Stimulated activated CD8-positive, alpha-beta memory T cell treated with anti-CD3 and anti-CD28 coated beads, Interleukin-2, amount 100 ng/mL, for 48 hours (primary cell): ENCODE data around the gene SSH2.
"Not testable (repeated sequence)": the region's sequence is repeated elsewhere in the genome, so short reads cannot be mapped to it uniquely, and the experiment has no call there.

ENCODE experiments used
- DNase-seq, 2 donors: peaks; one replicate each; pipeline ENCODE4 v3.0.0-alpha.2; 2020; ENCODE audit warnings: low read depth in 2 of 2

The SSH2 gene

GRCh38 chr17:29836643-29837042 is 93.4 kb downstream of the SSH2 start:
- no peak for DNase-seq

- DNase-seq = no peak
Observed at GRCh38 chr17:29835435-29836351, 94.3 kb downstream of the SSH2 start.

GRCh38 chr17:29833801-29834200 is 96.2 kb downstream of the SSH2 start:
- no peak for DNase-seq

- no peak for DNase-seq
Observed at GRCh38 chr17:29828676-29829284, 101.2 kb downstream of the SSH2 start.

GRCh38 chr17:29827179-29827578 is 102.8 kb downstream of the SSH2 start:
- no peak for DNase-seq

GRCh38 chr17:29826114-29826692 is 103.8 kb downstream of the SSH2 start:
- DNase-seq = no peak

GRCh38 chr17:29825604-29826003 is 104.4 kb downstream of the SSH2 start:
- DNase-seq = no peak

- no peak for DNase-seq
Observed at GRCh38 chr17:29821897-29822296, 108.1 kb downstream of the SSH2 start.

GRCh38 chr17:29820425-29820824 is 109.6 kb downstream of the SSH2 start:
- DNase-seq = no peak

- peak; percentile 29 to 42 for DNase-seq
Observed at GRCh38 chr17:29807520-29808361, 122.3 kb downstream of the SSH2 start.

GRCh38 chr17:29802246-29802645 is 127.8 kb downstream of the SSH2 start:
- DNase-seq = no peak

- DNase-seq = no peak
Observed at GRCh38 chr17:29800457-29800856, 129.6 kb downstream of the SSH2 start.

- DNase-seq = no peak
Observed at GRCh38 chr17:29796652-29797051, 133.4 kb downstream of the SSH2 start.

GRCh38 chr17:29793501-29793900 is 136.5 kb downstream of the SSH2 start:
- DNase-seq = no peak

GRCh38 chr17:29791336-29792080 is 138.5 kb downstream of the SSH2 start:
- no peak for DNase-seq

- DNase-seq = no peak
Observed at GRCh38 chr17:29789196-29790170, 140.5 kb downstream of the SSH2 start.

- DNase-seq = no peak
Observed at GRCh38 chr17:29787995-29788394, 142.0 kb downstream of the SSH2 start.

- no peak for DNase-seq
Observed at GRCh38 chr17:29782917-29783316, 147.1 kb downstream of the SSH2 start.

GRCh38 chr17:29779812-29780190 is 150.2 kb downstream of the SSH2 start:
- not testable (repeated sequence) for DNase-seq
